ENCODE results near the gene ZNF576. TPM values are rescaled to one million over a fixed set of nuclear protein-coding genes. Genes with fewer than 3 reads are reported as not detected.

The ZNF576 gene
- total and polyA plus RNA-seq, 2 of the 13 experiments (the other 11 are each of a cell fraction or from before 2014, with no cell fraction given): 7.2 to 9.6 TPM

GRCh38 chr19:43619262-43620060 lies 23.1 kb downstream of the ZNF576 start, which contains the start of gene ZNF428 (continued):
- TF ChIP-seq U2AF2 (IDR thresholded peaks at IDR 0.05; ENCODE audit: low read depth, low read length) (no peak), ZNF3 (CRISPR knock-in tag; IDR thresholded peaks at IDR 0.05) (no peak), ZNF574 (CRISPR knock-in tag; IDR thresholded peaks at IDR 0.05) (peak; percentile 68; the same call in 1 of the 2 replicates), GLI4 (CRISPR knock-in tag; IDR thresholded peaks at IDR 0.05; ENCODE audit: borderline replicate concordance) (peak; percentile 90; the same call in 1 of the 2 replicates), DPF2 (CRISPR knock-in tag; IDR thresholded peaks at IDR 0.05; ENCODE audit: borderline replicate concordance, low read depth) (no peak), POGZ (CRISPR knock-in tag; IDR thresholded peaks at IDR 0.05) (peak; percentile 61; the same call in 1 of the 2 replicates), ZNF567 (CRISPR knock-in tag; IDR thresholded peaks at IDR 0.05; ENCODE audit: borderline replicate concordance) (peak; percentile 93), TFDP2 (CRISPR knock-in tag; IDR thresholded peaks at IDR 0.05) (peak; percentile 77), SATB2 (CRISPR knock-in tag; IDR thresholded peaks at IDR 0.05) (peak; percentile 70; the same call in 1 of the 2 replicates), ZBTB10 (CRISPR knock-in tag; IDR thresholded peaks at IDR 0.05; ENCODE audit: borderline replicate concordance) (peak; percentile 62; the same call in 1 of the 2 replicates), AKNA (CRISPR knock-in tag; IDR thresholded peaks at IDR 0.05; ENCODE audit: borderline replicate concordance) (peak; percentile 90), ZMAT3 (CRISPR knock-in tag; conservative IDR thresholded peaks at IDR 0.05) (no peak), MXI1 (IDR thresholded peaks at IDR 0.05; ENCODE audit: borderline replicate concordance, low read depth, low read length) (peak; percentile 61; the same call in 1 of the 3 replicates), TGIF2 (CRISPR knock-in tag; IDR thresholded peaks at IDR 0.05) (no peak), NCOA2 (CRISPR knock-in tag; IDR thresholded peaks at IDR 0.05) (peak; percentile 37), MEIS1 (CRISPR knock-in tag; IDR thresholded peaks at IDR 0.05; ENCODE audit: borderline replicate concordance) (peak; percentile 83)
